GM12872 (cell line): Measurements from ENCODE around the gene TNFRSF1A.

Experiments
- CTCF ChIP-seq: IDR thresholded peaks from 3 replicates; pipeline ENCODE4 v1.5.1; 2011; ENCODE audit warnings: low read depth, mild to moderate bottlenecking, low read length, moderate library complexity; ENCODE audit not compliant: insufficient read depth

TNFRSF1A gene

GRCh38 chr12:6306599-6307220 lies 35.2 kb downstream of the TNFRSF1A start:
- no peak for TF ChIP-seq CTCF

GRCh38 chr12:6306151-6306550 lies 35.7 kb downstream of the TNFRSF1A start:
- no peak for TF ChIP-seq CTCF

GRCh38 chr12:6303071-6303470 lies 38.8 kb downstream of the TNFRSF1A start:
- TF ChIP-seq CTCF, result no peak

GRCh38 chr12:6302621-6303020 lies 39.3 kb downstream of the TNFRSF1A start:
- TF ChIP-seq CTCF, result no peak

- TF ChIP-seq CTCF, result no peak
Measured at GRCh38 chr12:6301721-6302120, 40.2 kb downstream of the TNFRSF1A start.

- no peak for TF ChIP-seq CTCF
Measured at GRCh38 chr12:6297170-6297569, 44.7 kb downstream of the TNFRSF1A start.

GRCh38 chr12:6295094-6295811 lies 46.6 kb downstream of the TNFRSF1A start:
- TF ChIP-seq CTCF, result no peak
